Hindlimb muscle (tissue), 1 donor: ENCODE results near the gene UTP3. TPM values are rescaled to one million over a fixed set of nuclear protein-coding genes. Genes with fewer than 3 reads are reported as not detected.
A peak's percentile ranks its signal among the peaks of the same experiment; 100 is the strongest.
"Not testable (repeated sequence)": the region's sequence is repeated elsewhere in the genome, so short reads cannot be mapped to it uniquely, and the experiment has no call there.

Experiments used
- DNase-seq: peaks from one replicate; pipeline ENCODE4 v3.0.0-alpha.2; 2013
- polyA plus RNA-seq: library from polyadenylated mRNA; unstranded; fragments of 120-200 nt; gene quantifications from one replicate; pipeline ENCODE4 v1.2.1, GENCODE V29; 2013; ENCODE audit not compliant: insufficient read length

The UTP3 gene
- 21.2 TPM for polyA plus RNA-seq

GRCh38 chr4:70687821-70688794 lies at the start of gene UTP3:
UTP3 (plus strand) TSS chr4:70688532; CDS start chr4:70688678, 146 bp downstream.
- peak; percentile 99 for DNase-seq

- no peak for DNase-seq
Observed at GRCh38 chr4:70640192-70640591, 48.1 kb upstream of the UTP3 start.

GRCh38 chr4:70650741-70651140 lies 37.6 kb upstream of the UTP3 start:
- not testable (repeated sequence) for DNase-seq

GRCh38 chr4:70651864-70652506 lies 36.3 kb upstream of the UTP3 start:
- DNase-seq = peak; percentile 14

GRCh38 chr4:70654605-70655011 lies 33.7 kb upstream of the UTP3 start:
- DNase-seq = no peak

GRCh38 chr4:70657326-70657725 lies 31.0 kb upstream of the UTP3 start:
- DNase-seq = no peak

- DNase-seq = no peak
Observed at GRCh38 chr4:70658418-70658817, 29.9 kb upstream of the UTP3 start.

- DNase-seq = no peak
Observed at GRCh38 chr4:70660106-70660505, 28.2 kb upstream of the UTP3 start.

- not testable (repeated sequence) for DNase-seq
Observed at GRCh38 chr4:70661309-70661922, 26.9 kb upstream of the UTP3 start.

GRCh38 chr4:70666369-70666768 lies 22.0 kb upstream of the UTP3 start, which contains the start of gene JCHAIN:
JCHAIN (minus strand) TSS chr4:70666508; CDS start chr4:70666490, 18 bp downstream.
- no peak for DNase-seq

- DNase-seq = no peak
Observed at GRCh38 chr4:70667740-70668535, 20.4 kb upstream of the UTP3 start.

- no peak for DNase-seq
Observed at GRCh38 chr4:70670332-70671014, 17.9 kb upstream of the UTP3 start.

GRCh38 chr4:70671091-70671490 lies 17.2 kb upstream of the UTP3 start:
- DNase-seq = no peak

- no peak for DNase-seq
Observed at GRCh38 chr4:70674191-70674590, 14.1 kb upstream of the UTP3 start.

GRCh38 chr4:70674731-70675130 lies 13.6 kb upstream of the UTP3 start:
- no peak for DNase-seq

GRCh38 chr4:70676554-70677090 lies 11.7 kb upstream of the UTP3 start:
- DNase-seq = no peak

GRCh38 chr4:70678383-70678999 lies 9.8 kb upstream of the UTP3 start:
- no peak for DNase-seq

GRCh38 chr4:70680934-70681333 lies 7.4 kb upstream of the UTP3 start:
- DNase-seq = no peak

- no peak for DNase-seq
Observed at GRCh38 chr4:70681704-70682103, 6.6 kb upstream of the UTP3 start.

GRCh38 chr4:70682142-70682541 lies 6.2 kb upstream of the UTP3 start:
- DNase-seq = not testable (repeated sequence)

GRCh38 chr4:70687392-70687791 lies 940 bp upstream of the UTP3 start:
- no peak for DNase-seq
